MCF 10A (cell line): Measurements from ENCODE around the gene PTPRN2. TPM values are rescaled to one million over a fixed set of nuclear protein-coding genes. Genes with fewer than 3 reads are reported as not detected.

ENCODE experiments used
- BruUV-seq: library from RNA; stranded (reverse); fragments of 400-500 nt; replicated peaks from 2 replicates; lab custom pipeline; 2021; lab: Mats Ljungman, UMichigan
- CTCF ChIA-PET: fragments of 300-600 bp; sonication (Branson Sonifier 250); formaldehyde crosslinking; extraction: SDS; loops from one replicate; lab custom pipeline; 2021; ENCODE audit warnings: antibody characterized with exemption, inconsistent platforms; lab: Yijun Ruan, JAX
- POLR2A ChIA-PET: fragments of 300-600, 350-650 bp; sonication (Branson Sonifier 250); formaldehyde crosslinking; extraction: SDS; loops from one replicate; lab custom pipeline; 2020; ENCODE audit warnings: antibody characterized with exemption, inconsistent platforms; lab: Yijun Ruan, JAX
- DNase-seq: peaks from one replicate; pipeline ENCODE4 v3.0.0-alpha.2; 2018; ENCODE audit not compliant: unreplicated experiment
- H3K27ac Mint-ChIP-seq: one replicate; pipeline ENCODE4 v1.8.0; 2022; ENCODE audit warnings: mild to moderate bottlenecking, low read depth, mixed read lengths; ENCODE audit not compliant: unreplicated experiment
- H3K27me3 Mint-ChIP-seq: one replicate; pipeline ENCODE4 v1.8.0; 2022; ENCODE audit warnings: mixed read lengths; ENCODE audit not compliant: insufficient read depth, unreplicated experiment
- H3K36me3 Mint-ChIP-seq: one replicate; pipeline ENCODE4 v1.8.0; 2022; ENCODE audit warnings: mild to moderate bottlenecking, moderate library complexity, mixed read lengths; ENCODE audit not compliant: insufficient read depth, unreplicated experiment
- H3K4me1 Mint-ChIP-seq: one replicate; pipeline ENCODE4 v1.8.0; 2022; ENCODE audit warnings: mixed read lengths; ENCODE audit not compliant: insufficient read depth, unreplicated experiment
- H3K4me3 Mint-ChIP-seq: one replicate; pipeline ENCODE4 v1.8.0; 2022; ENCODE audit warnings: mild to moderate bottlenecking, moderate library complexity, mixed read lengths; ENCODE audit not compliant: unreplicated experiment
- H3K9me3 Mint-ChIP-seq: one replicate; pipeline ENCODE4 v1.8.0; 2022; ENCODE audit warnings: mixed read lengths; ENCODE audit not compliant: unreplicated experiment
- CTCF ChIP-seq: fragments of 200-600 bp; IDR thresholded peaks from one replicate; pipeline ENCODE4 v1.8.0; 2022; ENCODE audit warnings: antibody characterized with exemption, mild to moderate bottlenecking; ENCODE audit not compliant: unreplicated experiment
- intact Hi-C: fragments of 100-400 bp; cut with micrococcal nuclease; formaldehyde crosslinking; loops from 2 replicates; pipeline ENCODE4 v1.14.1; 2022
- total RNA-seq: library from RNA; stranded (reverse); gene quantifications from 2 replicates; pipeline ENCODE4 v1.2.3, GENCODE V29; 2022

The PTPRN2 gene
- total RNA-seq, 1 experiment from 2014 or later = 4.5 TPM

- no TSS peak for BruUV-seq
- intact Hi-C loops = no loop called here
- DNase-seq = no peak
- POLR2A ChIA-PET = no interaction called here
- Mint-ChIP-seq H3K27me3 (no peaks in the 10 kb centered on the region), H3K4me1 (no peaks in the 10 kb centered on the region), H3K36me3 (peaks cover 6% of the 10 kb centered on the region), H3K9me3 (peaks cover 5% of the 10 kb centered on the region), H3K27ac (no peak overlapping the region), H3K4me3 (no peak overlapping the region)
- TF ChIP-seq CTCF = no peak
- CTCF ChIA-PET = no interaction called here
These were observed 334.6 kb downstream of the PTPRN2 start for GRCh38 chr7:158252837-158253669.

- no peak for TF ChIP-seq CTCF
- intact Hi-C loops = no loop called here
- Mint-ChIP-seq H3K4me3 (no peak overlapping the region), H3K36me3 (peaks cover 6% of the 10 kb centered on the region), H3K4me1 (no peaks in the 10 kb centered on the region), H3K27me3 (no peaks in the 10 kb centered on the region), H3K9me3 (peaks cover 5% of the 10 kb centered on the region), H3K27ac (no peak overlapping the region)
- ChIA-PET CTCF (no interaction called here), POLR2A (no interaction called here)
- DNase-seq = no peak
- BruUV-seq = no TSS peak
These were observed 335.4 kb downstream of the PTPRN2 start for GRCh38 chr7:158252081-158252836.

- Mint-ChIP-seq H3K36me3 (peaks cover 3% of the 10 kb centered on the region), H3K4me3 (no peak overlapping the region), H3K4me1 (no peaks in the 10 kb centered on the region), H3K9me3 (peaks cover 5% of the 10 kb centered on the region), H3K27me3 (no peaks in the 10 kb centered on the region), H3K27ac (no peak overlapping the region)
- ChIA-PET POLR2A (no interaction called here), CTCF (no interaction called here)
- no TSS peak for BruUV-seq
- no peak for DNase-seq
- intact Hi-C loops = no loop called here
- no peak for TF ChIP-seq CTCF
These were observed 336.3 kb downstream of the PTPRN2 start for GRCh38 chr7:158251061-158251965.
